ENCODE data around the gene SRD5A3. TPM values are rescaled to one million over a fixed set of nuclear protein-coding genes. Genes with fewer than 3 reads are reported as not detected.

SRD5A3 gene
- total RNA-seq, 1 donor from 2014 or later = 25.5 TPM

DNA sequence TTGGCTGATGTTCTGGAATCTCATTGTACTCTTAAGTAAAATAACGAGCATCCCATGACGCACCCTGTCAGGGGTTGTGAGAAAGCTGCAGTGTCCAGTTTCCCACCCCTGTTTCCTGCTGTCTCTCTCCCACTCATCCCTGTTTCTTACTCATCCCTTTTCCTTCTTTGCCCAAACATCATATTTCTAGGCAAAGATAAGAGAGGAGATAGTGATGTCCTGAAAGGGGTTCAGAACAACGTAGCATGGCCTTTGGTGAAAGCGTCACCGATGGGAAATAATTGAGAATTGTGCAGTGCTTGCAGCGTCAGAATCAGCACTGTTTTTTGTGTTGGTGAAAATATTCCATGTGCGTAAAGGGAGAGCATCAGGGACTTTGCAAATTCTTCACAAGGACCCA, 26.2 kb downstream of the SRD5A3 start:
- intact Hi-C loops (cut with DNase I) = no loop called here
- Histone ChIP-seq H3K27me3 (no peaks in the 10 kb centered on the region), H3K4me3 (no peak overlapping the region), H3K36me3 (peaks cover 0 to 7% of the 10 kb centered on the region in 2 donors), H3K27ac (no peak overlapping the region), H3K4me1 (no peaks in the 10 kb centered on the region), H3K9me3 (no peaks in the 10 kb centered on the region)
- TF ChIP-seq, protein P1, sequence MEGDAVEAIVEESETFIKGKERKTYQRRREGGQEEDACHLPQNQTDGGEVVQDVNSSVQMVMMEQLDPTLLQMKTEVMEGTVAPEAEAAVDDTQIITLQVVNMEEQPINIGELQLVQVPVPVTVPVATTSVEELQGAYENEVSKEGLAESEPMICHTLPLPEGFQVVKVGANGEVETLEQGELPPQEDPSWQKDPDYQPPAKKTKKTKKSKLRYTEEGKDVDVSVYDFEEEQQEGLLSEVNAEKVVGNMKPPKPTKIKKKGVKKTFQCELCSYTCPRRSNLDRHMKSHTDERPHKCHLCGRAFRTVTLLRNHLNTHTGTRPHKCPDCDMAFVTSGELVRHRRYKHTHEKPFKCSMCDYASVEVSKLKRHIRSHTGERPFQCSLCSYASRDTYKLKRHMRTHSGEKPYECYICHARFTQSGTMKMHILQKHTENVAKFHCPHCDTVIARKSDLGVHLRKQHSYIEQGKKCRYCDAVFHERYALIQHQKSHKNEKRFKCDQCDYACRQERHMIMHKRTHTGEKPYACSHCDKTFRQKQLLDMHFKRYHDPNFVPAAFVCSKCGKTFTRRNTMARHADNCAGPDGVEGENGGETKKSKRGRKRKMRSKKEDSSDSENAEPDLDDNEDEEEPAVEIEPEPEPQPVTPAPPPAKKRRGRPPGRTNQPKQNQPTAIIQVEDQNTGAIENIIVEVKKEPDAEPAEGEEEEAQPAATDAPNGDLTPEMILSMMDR (IDR thresholded peaks at IDR 0.05) = no peak
- TF ChIP-seq POLR2AphosphoS5 (IDR thresholded peaks at IDR 0.05; ENCODE audit: insufficient read depth in 1 of 2, low read depth in 1 of 2) (no peak), POLR2A (IDR thresholded peaks at IDR 0.05) (no peak)
- DNase-seq (ENCODE audit: extremely low spot score in 2 of 2) = no peak

DNA sequence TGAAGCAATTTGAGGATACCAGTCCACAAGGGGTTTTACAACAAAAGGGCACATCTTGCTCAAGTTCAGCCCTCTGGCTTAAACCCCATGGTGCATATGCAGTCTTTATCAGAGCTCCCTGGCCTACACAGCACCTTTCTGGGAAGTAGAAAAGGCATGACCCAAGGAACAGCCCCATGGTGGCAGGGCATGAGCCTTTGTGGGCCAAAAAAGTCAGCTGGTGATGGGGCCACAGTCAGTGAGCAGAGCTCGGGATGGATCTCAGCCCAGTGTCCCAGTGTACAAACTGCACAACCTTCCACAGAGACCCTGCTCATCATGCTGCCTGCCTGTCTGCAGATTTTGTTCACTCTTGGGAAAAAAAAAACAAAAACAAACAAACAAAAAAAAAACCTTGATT, 27.4 kb downstream of the SRD5A3 start:
- Histone ChIP-seq H3K4me1 (no peaks in the 10 kb centered on the region), H3K4me3 (no peak overlapping the region), H3K36me3 (peaks cover 0 to 3% of the 10 kb centered on the region in 2 donors), H3K9me3 (no peaks in the 10 kb centered on the region), H3K27me3 (no peaks in the 10 kb centered on the region), H3K27ac (no peak overlapping the region)
- intact Hi-C loops (cut with DNase I) = no loop called here
- no peak for DNase-seq (ENCODE audit: extremely low spot score in 2 of 2)
- TF ChIP-seq, protein P1 (IDR thresholded peaks at IDR 0.05) = no peak
- TF ChIP-seq POLR2AphosphoS5 (IDR thresholded peaks at IDR 0.05; ENCODE audit: insufficient read depth in 1 of 2, low read depth in 1 of 2) (no peak), POLR2A (IDR thresholded peaks at IDR 0.05) (no peak)

DNA sequence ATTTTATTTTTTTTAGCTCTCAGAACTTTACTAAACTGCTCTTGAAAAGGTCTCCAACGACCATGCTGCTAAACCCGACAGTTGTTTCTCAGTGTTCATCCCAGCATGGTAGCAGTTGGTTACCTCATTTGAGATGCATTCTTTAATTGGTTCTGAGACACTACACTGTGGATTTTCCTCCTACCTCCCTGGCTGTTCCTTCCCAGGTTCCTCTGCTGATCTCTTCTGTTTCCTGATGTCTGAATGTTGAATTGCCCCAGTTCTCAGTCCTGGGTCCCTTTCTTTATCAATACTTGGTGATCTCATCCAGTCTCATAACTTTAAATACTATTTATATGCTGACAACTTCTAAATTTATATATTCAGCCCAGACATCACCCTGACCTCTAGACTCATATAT, 30.7 kb downstream of the SRD5A3 start:
- intact Hi-C loops (cut with DNase I) = no loop called here

DNA sequence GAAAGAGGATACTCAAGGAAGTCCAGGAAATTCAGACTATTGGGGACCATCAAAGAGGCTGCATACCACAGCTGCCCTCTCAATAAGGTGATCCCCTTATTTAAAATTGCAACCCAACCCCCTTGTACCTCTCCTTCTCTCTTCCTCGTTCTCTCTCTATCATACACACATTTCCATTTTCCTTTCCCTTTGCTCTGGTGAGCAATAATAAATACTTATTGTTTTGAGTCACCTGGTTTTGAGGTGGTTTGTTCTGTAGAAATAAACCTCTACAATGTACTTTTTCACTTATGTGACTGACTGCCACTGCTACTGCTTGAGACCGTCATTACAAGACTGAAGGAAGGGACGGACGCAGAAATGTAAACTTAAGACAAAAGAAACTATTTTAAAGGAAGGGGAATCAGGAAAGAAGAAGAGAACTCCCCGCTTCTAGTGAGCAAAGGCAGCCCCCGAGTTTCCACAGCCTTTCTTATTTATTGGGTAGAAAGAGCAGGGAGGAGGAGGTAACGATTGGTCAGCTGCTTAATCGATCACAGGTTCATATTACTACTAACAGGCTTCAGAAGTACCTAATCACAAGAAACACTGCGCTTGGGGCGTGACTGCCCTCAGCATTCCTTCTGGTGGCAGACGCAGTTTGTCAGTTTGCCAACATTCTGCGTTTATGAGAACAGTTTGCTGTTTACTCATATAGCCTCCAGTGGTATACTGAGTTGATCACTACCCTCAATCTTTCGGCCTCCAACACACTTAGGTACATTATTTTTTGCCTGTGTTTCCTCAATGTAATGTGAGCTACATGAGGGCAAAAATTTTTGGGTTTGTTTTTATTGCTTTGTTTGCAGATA, 32.8 kb downstream of the SRD5A3 start:
- H3K4me1 ChIP-seq = no peaks in the 10 kb centered on the region
- no peak overlapping the region for H3K4me3 ChIP-seq
- intact Hi-C loops (cut with DNase I) = no loop called here
- TF ChIP-seq, protein P1 (IDR thresholded peaks at IDR 0.05) = no peak
- TF ChIP-seq POLR2AphosphoS5 (IDR thresholded peaks at IDR 0.05; ENCODE audit: insufficient read depth in 1 of 2, low read depth in 1 of 2) (no peak), POLR2A (IDR thresholded peaks at IDR 0.05) (no peak)
- no peaks in the 10 kb centered on the region for H3K36me3 ChIP-seq
- H3K9me3 ChIP-seq = no peaks in the 10 kb centered on the region
- no peak overlapping the region for H3K27ac ChIP-seq
- DNase-seq (ENCODE audit: extremely low spot score in 2 of 2) = no peak
- H3K27me3 ChIP-seq = no peaks in the 10 kb centered on the region

More for the DNA sequence above, 30.7 kb downstream of the SRD5A3 start:
- DNase-seq (ENCODE audit: extremely low spot score in 2 of 2) = no peak
- Histone ChIP-seq H3K4me3 (no peak overlapping the region), H3K27ac (no peak overlapping the region), H3K4me1 (no peaks in the 10 kb centered on the region), H3K27me3 (no peaks in the 10 kb centered on the region), H3K36me3 (no peaks in the 10 kb centered on the region), H3K9me3 (no peaks in the 10 kb centered on the region)
- TF ChIP-seq POLR2AphosphoS5 (IDR thresholded peaks at IDR 0.05; ENCODE audit: insufficient read depth in 1 of 2, low read depth in 1 of 2) = no peak
- no peak for TF ChIP-seq POLR2A (IDR thresholded peaks at IDR 0.05)

GRCh38 chr4:55380576-55380975, 34.5 kb downstream of the SRD5A3 start:
- no peak overlapping the region for H3K4me3 ChIP-seq
- H3K4me1 ChIP-seq = no peaks in the 10 kb centered on the region

More at GRCh38 chr4:55380576-55380975, 34.5 kb downstream of the SRD5A3 start:
- H3K27me3 ChIP-seq = no peaks in the 10 kb centered on the region
- H3K9me3 ChIP-seq = no peaks in the 10 kb centered on the region
- no peak for DNase-seq (ENCODE audit: extremely low spot score in 2 of 2)
- TF ChIP-seq POLR2AphosphoS5 (IDR thresholded peaks at IDR 0.05; ENCODE audit: insufficient read depth in 1 of 2, low read depth in 1 of 2) = no peak
- TF ChIP-seq, protein P1 (IDR thresholded peaks at IDR 0.05) = no peak
- no peak for TF ChIP-seq POLR2A (IDR thresholded peaks at IDR 0.05)
- intact Hi-C loops (cut with DNase I) = no loop called here
- H3K27ac ChIP-seq = no peak overlapping the region
- no peaks in the 10 kb centered on the region for H3K36me3 ChIP-seq

Data from vagina (tissue), 2 donors.